SK-N-SH (cell line): ENCODE measurements around the gene MAP4.

Experiments
- CTCF ChIP-seq: fragments of 200-600 bp; sonication (generic); IDR thresholded peaks from 2 replicates; pipeline ENCODE4 v1.6.1; 2017; ENCODE audit warnings: antibody characterized with exemption, mild to moderate bottlenecking, moderate library complexity
- EP300 ChIP-seq, 2 experiments: IDR thresholded peaks; 2 replicates each; pipeline versions ENCODE4 v1.4.0 to v1.6.1; 2012; ENCODE audit warnings: borderline replicate concordance in 1 of 2, low read depth in 1 of 2, low read length in 1 of 2
- FOSL2 ChIP-seq: IDR thresholded peaks from 2 replicates; pipeline ENCODE4 v1.4.0; 2012; ENCODE audit warnings: low read depth, mild to moderate bottlenecking, moderate library complexity, borderline replicate concordance
- RAD21 ChIP-seq: IDR thresholded peaks from 2 replicates; pipeline ENCODE4 v1.6.1; 2012; ENCODE audit warnings: mild to moderate bottlenecking, low read length
- REST ChIP-seq: IDR thresholded peaks from 2 replicates; pipeline ENCODE4 v1.6.1; 2012; ENCODE audit warnings: mild to moderate bottlenecking, low read depth, low read length, moderate library complexity
- SIN3A ChIP-seq: IDR thresholded peaks from 2 replicates; pipeline ENCODE4 v1.6.1; 2012; ENCODE audit warnings: low read depth, mild to moderate bottlenecking, low read length, moderate library complexity, borderline replicate concordance
- SMC3 ChIP-seq: IDR thresholded peaks from 2 replicates; pipeline ENCODE4 v1.6.1; 2012; ENCODE audit warnings: low read depth, low read length, improper control_type of control experiment
- TAF1 ChIP-seq: IDR thresholded peaks from 2 replicates; pipeline ENCODE4 v1.6.1; 2012; ENCODE audit warnings: low read depth, mild to moderate bottlenecking, low read length, moderate library complexity, borderline replicate concordance
- TCF12 ChIP-seq: IDR thresholded peaks from 2 replicates; pipeline ENCODE4 v1.4.0; 2012
- TEAD4 ChIP-seq: IDR thresholded peaks from 2 replicates; pipeline ENCODE4 v1.4.0; 2012; ENCODE audit warnings: mild to moderate bottlenecking, borderline replicate concordance; ENCODE audit not compliant: insufficient read depth
- USF2 ChIP-seq: fragments of 150-350 bp; IDR thresholded peaks from 2 replicates; pipeline ENCODE4 v1.6.1; 2017; ENCODE audit warnings: antibody characterized with exemption, low read length, low read depth, borderline replicate concordance
- YY1 ChIP-seq: IDR thresholded peaks from 2 replicates; pipeline ENCODE4 v1.4.0; 2012; ENCODE audit warnings: low read depth, mild to moderate bottlenecking

GRCh38 chr3:47930979-47931378 is 85.2 kb downstream of the MAP4 start:
- TF ChIP-seq REST = no peak
- TF ChIP-seq TEAD4 = no peak
- no peak for TF ChIP-seq CTCF
- TF ChIP-seq TAF1 = no peak
- TF ChIP-seq SIN3A = no peak
- no peak for TF ChIP-seq YY1
- no peak for TF ChIP-seq EP300 (IDR thresholded peaks at IDR 0.05; ENCODE audit: borderline replicate concordance in 1 of 2, low read depth in 1 of 2, low read length in 1 of 2)
- TF ChIP-seq SMC3 = no peak
- TF ChIP-seq TCF12 = no peak
- TF ChIP-seq USF2 = no peak
- TF ChIP-seq FOSL2 = no peak
- TF ChIP-seq RAD21 = no peak
